ENCODE data around the gene DNER. TPM values are rescaled to one million over a fixed set of nuclear protein-coding genes. Genes with fewer than 3 reads are reported as not detected.

DNER gene
- total and polyA plus RNA-seq, 2 of the 13 experiments (the other 11 are each of a cell fraction or from before 2014, with no cell fraction given) = not detected

GRCh38 chr2:229598227-229598626 lies 116.1 kb downstream of the DNER start:
- DNase-seq (ENCODE audit: low spot score) = no peak
- ChIA-PET POLR2A (no interaction called here), CTCF (ENCODE audit: low intra/inter-chr PET ratio, low total read pairs) (no interaction called here)

More at GRCh38 chr2:229598227-229598626, 116.1 kb downstream of the DNER start:
- no peak for ATAC-seq
- in situ Hi-C loops (cut with HindIII; ENCODE audit: extremely low pct_ligation_motif_present, low pct_unique_long_range_greater_than_20kb) = no loop called here
- Histone ChIP-seq H3K36me3 (replicated peaks in 1 of 2; ENCODE audit: control insufficient read depth in 1 of 2, insufficient read depth in 2 of 2, low read length in 2 of 2) (no peaks in the 10 kb centered on the region), H3K27me3 (ENCODE audit: control insufficient read depth in 1 of 2, insufficient read depth in 2 of 2, low read length in 2 of 2) (no peaks in the 10 kb centered on the region; a peak in 1 of 5 replicates), H3K9me3 (ENCODE audit: low read length) (no peaks in the 10 kb centered on the region), H3K27ac (ENCODE audit: extremely low read length, insufficient read depth, low read length) (no peak overlapping the region), H2AFZ (ENCODE audit: low read length) (no peak overlapping the region), H3K4me3 (replicated peaks in 1 of 3; ENCODE audit: insufficient read depth in 1 of 3, low read depth in 2 of 3, low read length in 3 of 3) (no peak overlapping the region), H3K4me1 (ENCODE audit: insufficient read depth, low read length) (no peaks in the 10 kb centered on the region), H4K20me1 (ENCODE audit: insufficient read depth, low read length) (no peaks in the 10 kb centered on the region), H3K79me2 (ENCODE audit: insufficient read depth, low read length) (no peaks in the 10 kb centered on the region), H3K4me2 (ENCODE audit: low read depth, low read length) (no peak overlapping the region), H3K9ac (ENCODE audit: insufficient read depth, low read depth, low read length) (no peak overlapping the region)
- 0% methylated on average over 3 of the region's 3 CpGs for WGBS (ENCODE audit: low lambda C conversion rate)
- intact Hi-C loops (cut with micrococcal nuclease; ENCODE audit: unreplicated experiment) = no loop called here
- BruUV-seq (replicated peaks) = no TSS peak
- FAIRE-seq = no peak
- TF ChIP-seq, protein P1, sequence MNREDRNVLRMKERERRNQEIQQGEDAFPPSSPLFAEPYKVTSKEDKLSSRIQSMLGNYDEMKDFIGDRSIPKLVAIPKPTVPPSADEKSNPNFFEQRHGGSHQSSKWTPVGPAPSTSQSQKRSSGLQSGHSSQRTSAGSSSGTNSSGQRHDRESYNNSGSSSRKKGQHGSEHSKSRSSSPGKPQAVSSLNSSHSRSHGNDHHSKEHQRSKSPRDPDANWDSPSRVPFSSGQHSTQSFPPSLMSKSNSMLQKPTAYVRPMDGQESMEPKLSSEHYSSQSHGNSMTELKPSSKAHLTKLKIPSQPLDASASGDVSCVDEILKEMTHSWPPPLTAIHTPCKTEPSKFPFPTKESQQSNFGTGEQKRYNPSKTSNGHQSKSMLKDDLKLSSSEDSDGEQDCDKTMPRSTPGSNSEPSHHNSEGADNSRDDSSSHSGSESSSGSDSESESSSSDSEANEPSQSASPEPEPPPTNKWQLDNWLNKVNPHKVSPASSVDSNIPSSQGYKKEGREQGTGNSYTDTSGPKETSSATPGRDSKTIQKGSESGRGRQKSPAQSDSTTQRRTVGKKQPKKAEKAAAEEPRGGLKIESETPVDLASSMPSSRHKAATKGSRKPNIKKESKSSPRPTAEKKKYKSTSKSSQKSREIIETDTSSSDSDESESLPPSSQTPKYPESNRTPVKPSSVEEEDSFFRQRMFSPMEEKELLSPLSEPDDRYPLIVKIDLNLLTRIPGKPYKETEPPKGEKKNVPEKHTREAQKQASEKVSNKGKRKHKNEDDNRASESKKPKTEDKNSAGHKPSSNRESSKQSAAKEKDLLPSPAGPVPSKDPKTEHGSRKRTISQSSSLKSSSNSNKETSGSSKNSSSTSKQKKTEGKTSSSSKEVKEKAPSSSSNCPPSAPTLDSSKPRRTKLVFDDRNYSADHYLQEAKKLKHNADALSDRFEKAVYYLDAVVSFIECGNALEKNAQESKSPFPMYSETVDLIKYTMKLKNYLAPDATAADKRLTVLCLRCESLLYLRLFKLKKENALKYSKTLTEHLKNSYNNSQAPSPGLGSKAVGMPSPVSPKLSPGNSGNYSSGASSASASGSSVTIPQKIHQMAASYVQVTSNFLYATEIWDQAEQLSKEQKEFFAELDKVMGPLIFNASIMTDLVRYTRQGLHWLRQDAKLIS (CRISPR knock-in tag; IDR thresholded peaks at IDR 0.05) = no peak
- TF ChIP-seq MAFK (conservative IDR thresholded peaks at IDR 0.05 in 1 of 2, IDR thresholded peaks at IDR 0.05 in 1 of 2; ENCODE audit: low read length in 2 of 2) = 0 out of 4 replicates have a peak, but pooled peaks of 1 of the 2 experiments have one; percentile 7
- no peak for TF ChIP-seq RBM39 (IDR thresholded peaks at IDR 0.05; ENCODE audit: low read depth, low read length, poor library complexity, severe bottlenecking)
- TF ChIP-seq ZNF251 (CRISPR knock-in tag; IDR thresholded peaks at IDR 0.05) = no peak
- no peak for TF ChIP-seq ZNF740 (CRISPR knock-in tag; IDR thresholded peaks at IDR 0.05)
- no peak for TF ChIP-seq RXRA (CRISPR knock-in tag; IDR thresholded peaks at IDR 0.05)
- TF ChIP-seq CHD4 (IDR thresholded peaks at IDR 0.05; ENCODE audit: borderline replicate concordance, low read length) = no peak
- TF ChIP-seq, protein P2, sequence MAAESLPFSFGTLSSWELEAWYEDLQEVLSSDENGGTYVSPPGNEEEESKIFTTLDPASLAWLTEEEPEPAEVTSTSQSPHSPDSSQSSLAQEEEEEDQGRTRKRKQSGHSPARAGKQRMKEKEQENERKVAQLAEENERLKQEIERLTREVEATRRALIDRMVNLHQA (CRISPR knock-in tag; IDR thresholded peaks at IDR 0.05) = no peak

Data from HepG2 (cell line).